GM19438 (cell line): ENCODE measurements around the gene SRRM2.
A peak's percentile ranks its signal among the peaks of the same experiment; 100 is the strongest.

Source experiments
- ATAC-seq: cut with Tn5 transposase; IDR thresholded peaks from one replicate; pipeline ENCODE4 v1.9.1; 2021; ENCODE audit warnings: low read depth; ENCODE audit not compliant: unreplicated experiment

SRRM2 gene

DNA sequence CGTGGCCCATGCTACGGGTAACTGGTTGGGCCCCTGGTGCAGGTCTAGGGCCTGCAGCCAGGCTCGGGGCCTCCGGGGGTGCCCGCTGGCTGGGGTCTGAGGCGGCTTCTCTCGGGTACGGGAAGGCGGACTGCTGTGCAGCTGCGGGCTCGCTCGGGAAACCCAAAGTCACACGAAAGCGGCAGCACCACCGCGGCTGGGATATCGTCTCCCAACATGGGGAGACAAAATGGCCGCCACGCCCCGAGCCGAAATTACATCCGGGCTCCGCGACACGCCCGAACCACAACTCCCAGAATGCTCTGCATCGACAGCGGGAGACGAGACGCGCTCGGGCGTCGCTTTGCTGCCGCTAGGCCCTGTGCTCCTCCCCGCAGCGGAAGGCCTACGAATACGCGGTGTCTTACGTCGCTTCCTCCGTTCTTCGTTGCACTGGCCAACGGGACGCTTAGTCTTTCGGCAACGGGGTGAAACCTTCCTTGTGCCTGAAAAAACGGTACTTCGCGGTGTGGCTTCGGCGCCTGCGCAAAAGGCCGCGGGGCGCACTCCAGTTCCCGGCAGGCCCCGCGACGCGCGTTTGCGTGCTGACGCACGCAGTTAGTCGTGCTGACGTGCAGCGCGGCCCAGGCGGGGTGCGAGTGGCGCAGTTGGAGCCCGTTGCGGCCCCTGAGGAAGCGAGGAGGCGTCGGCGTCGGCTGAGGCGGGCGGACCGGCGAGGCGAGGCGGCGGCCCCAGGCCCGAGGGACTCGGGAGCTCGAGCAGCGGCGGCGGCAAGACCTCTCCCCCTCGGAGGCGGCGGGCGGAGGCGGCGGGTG is at the start of gene SRRM2:
Gene SRRM2 (plus strand): TSS at position 604 of the 815 bp plus-strand sequence. CDS start 3,727 bp downstream, outside the sequence.
- ATAC-seq: peak; percentile 78

GRCh38 chr16:2702871-2703745 is 49.3 kb upstream of the SRRM2 start:
- ATAC-seq: no peak

- no peak for ATAC-seq
Observed at GRCh38 chr16:2704166-2704982, 48.1 kb upstream of the SRRM2 start.

DNA sequence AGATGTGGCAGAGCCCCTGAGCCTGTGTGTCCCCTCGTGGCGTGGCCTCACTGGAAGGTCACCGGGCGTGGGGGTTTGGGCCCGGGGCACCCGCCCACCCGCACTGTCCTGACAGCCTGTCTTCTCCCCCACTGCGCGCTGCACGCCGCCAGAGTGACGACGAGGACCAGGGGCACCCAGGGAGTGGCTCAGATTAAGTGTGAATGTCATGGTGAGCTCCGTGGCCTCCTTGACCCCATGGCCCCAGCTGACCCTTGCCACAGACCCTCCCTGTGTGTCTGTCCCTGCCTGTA is 47.5 kb upstream of the SRRM2 start:
- no peak for ATAC-seq

GRCh38 chr16:2705351-2705750 is 47.1 kb upstream of the SRRM2 start:
- ATAC-seq: no peak

- no peak for ATAC-seq
Observed at GRCh38 chr16:2706085-2706484, 46.4 kb upstream of the SRRM2 start.

GRCh38 chr16:2706611-2707311 is 45.7 kb upstream of the SRRM2 start:
- ATAC-seq: no peak

- ATAC-seq: no peak
Observed at GRCh38 chr16:2707368-2708289, 44.8 kb upstream of the SRRM2 start.

DNA sequence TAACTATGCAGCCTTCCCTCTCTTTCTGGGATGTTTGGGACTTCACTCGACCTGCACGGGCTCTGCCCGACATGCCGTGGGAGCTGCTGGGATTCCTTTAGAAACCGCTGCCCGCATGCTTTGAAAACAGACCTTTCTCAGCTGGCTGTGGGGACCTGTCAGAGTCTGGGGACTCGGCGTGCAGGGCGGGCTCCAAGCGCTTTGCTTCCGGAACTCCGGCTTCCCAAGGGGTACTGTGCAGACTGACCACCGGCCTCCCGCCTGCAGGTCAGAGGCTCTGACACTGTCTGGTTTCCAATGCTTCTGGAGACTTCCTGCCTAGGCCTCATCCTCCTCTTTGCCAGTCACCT is 44.2 kb upstream of the SRRM2 start:
- ATAC-seq: no peak

DNA sequence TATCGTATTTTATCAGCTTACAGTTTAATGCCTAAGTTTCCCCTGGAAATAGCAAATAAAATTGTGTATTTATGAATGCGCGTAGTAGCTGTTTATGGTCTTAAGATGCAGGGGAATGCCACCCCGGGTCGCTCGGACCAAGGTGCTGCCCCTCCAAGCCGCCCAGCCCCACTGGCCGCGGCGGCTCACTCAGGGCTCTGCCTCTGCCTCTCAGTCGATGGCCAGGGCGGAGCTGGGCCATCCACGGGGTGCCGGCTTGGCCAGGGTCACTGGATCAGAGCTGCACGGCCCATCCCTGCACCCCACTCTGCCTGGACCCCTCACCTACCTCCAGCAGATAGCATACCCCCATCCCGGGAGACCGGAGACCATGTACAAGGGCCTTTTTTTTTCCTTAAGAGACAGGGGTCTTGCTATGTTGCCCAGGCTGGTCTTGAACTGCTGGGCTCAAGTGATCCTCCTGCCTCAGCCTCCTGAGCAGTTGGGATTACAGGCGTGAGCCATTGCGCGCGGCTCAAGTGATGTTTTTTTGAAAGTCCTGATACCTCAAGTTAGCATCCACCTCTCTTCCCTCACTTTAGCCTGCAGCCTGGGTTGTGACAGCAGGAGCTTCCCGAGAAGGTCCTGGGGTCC is 43.4 kb upstream of the SRRM2 start:
- no peak for ATAC-seq

DNA sequence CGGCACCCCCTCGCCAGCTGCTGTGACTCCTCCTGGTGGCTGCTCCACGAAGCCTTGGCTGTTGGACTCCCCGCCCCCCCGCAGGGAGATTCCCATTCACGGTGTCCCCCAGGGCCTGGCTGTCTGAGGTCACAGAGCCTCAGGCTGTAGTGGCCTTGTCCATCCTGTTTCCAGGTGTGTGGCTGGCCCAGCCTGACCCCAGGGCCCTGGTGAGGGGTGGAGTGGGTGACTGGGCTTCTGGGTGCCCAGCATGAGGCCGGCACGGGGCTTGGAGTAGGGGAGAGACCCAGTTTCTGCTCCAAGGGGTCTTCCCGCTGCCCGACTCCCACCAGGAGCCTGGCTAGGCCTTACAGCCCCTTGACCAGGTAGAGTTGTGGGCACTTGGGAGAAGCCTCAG is 42.9 kb upstream of the SRRM2 start:
- ATAC-seq: no peak

DNA sequence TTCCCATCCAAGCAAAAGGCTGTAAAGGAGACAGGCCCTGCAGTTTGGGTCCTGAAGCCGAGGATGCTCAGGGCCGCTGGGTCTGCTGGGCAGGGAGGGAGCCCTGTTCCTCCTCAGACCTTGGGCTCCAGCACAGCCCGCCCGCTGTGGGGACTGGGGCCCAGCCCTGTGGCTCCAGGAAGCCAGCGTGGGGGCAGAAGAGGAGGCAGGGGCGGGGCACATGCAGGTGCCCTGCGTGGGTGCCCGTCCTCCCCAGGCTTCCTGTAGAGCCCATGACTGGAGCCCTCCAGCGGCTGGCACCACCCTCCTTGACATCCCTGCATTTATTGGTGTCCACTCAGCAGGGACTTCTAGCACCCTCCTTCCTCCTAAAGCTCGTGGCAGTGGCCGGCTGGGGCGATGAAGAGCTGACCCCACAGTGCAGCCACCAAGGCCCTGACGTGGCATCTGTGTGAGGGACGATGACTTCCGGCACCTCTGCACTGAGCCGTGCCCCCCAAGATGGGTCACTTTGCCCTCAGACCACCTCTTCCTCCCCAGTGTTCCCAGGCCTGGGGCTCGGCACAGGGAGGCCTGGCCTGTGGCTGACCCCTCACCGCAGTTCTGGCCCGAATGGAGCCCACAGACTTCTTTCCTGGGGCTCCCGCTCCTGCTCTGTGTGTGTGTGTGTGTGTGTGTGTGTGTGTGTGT is 42.3 kb upstream of the SRRM2 start:
- no peak for ATAC-seq

GRCh38 chr16:2710711-2711231 is 41.7 kb upstream of the SRRM2 start:
- ATAC-seq: no peak

- ATAC-seq: no peak
Observed at GRCh38 chr16:2711370-2712062, 40.9 kb upstream of the SRRM2 start.

GRCh38 chr16:2712063-2712441 is 40.4 kb upstream of the SRRM2 start:
- ATAC-seq: no peak

GRCh38 chr16:2712546-2712945 is 39.9 kb upstream of the SRRM2 start:
- ATAC-seq: no peak

GRCh38 chr16:2713523-2713922 is 38.9 kb upstream of the SRRM2 start:
- ATAC-seq: no peak
